ENCODE data around the gene PARP6.
"Not testable (repeated sequence)": the region's sequence is repeated elsewhere in the genome, so short reads cannot be mapped to it uniquely, and the experiment has no call there.

Gene PARP6

GRCh38 chr15:72281713-72282112 lies 9.4 kb upstream of the PARP6 start:
- DNase-seq (ENCODE audit: low read depth, low spot score): no peak
- no peak overlapping the region for H3K27ac ChIP-seq

DNA sequence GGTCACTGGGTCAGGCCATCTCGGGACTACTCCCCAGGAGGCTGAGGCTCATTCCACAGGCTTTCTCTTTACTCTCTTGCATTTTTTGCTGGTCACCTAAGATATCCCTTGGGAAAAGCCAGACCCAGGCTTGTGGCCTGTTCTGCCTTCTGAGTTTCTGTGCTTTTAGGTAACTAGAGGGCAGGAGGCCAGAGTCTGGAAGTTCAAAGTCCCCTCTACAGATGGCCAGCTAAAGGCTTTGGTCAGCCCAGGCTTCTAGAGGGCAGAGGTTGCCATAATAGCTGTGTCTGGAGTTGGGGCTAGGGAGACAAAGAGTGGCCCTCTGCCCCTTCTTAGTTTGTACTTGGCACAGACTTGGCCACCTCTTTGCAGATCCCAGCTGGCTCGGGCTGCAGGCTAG lies 8.4 kb upstream of the PARP6 start:
- no peak overlapping the region for H3K27ac ChIP-seq
- DNase-seq (ENCODE audit: low read depth, low spot score): no peak

DNA sequence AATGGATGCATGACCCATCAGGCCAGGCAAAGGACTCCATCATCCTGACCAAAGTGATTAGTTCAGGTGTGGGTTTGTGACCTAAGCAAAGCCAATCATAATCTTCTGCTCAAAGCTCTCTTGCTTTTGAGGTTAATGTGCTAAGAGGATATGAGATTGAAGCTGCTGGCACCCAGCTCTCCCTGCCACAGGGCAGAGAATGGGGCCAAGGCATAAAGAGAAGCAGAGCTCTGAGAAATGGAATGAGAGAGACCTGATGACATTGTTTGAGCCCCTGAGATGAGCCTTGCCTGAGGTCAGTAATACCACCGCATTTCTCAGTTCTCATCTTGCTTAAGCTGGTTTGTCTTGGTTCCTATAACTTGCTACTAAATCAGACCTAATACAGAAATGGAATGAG lies 6.4 kb upstream of the PARP6 start:
- DNase-seq (ENCODE audit: low read depth, low spot score): no peak
- H3K27ac ChIP-seq: no peak overlapping the region

DNA sequence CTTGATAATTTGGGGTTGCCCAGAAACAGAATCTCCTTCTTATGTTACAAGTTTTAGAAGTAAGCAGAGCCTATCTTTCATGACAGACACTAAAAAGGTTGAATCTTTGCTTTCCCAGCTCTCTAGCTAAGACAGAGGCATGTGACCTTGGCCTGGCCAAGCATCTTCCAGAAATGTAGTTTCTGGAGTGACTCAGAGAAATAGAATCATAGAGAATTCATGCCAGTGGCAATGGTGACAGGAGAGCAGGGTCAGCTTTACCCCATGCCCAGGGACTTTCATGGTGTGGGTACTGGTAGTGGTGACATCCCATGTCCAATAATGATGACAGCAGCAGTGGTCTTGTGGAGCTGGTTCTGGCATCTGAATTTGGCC lies 4.0 kb upstream of the PARP6 start:
- no peak overlapping the region for H3K27ac ChIP-seq
- DNase-seq (ENCODE audit: low read depth, low spot score): no peak

- H3K27ac ChIP-seq; DNase-seq (ENCODE audit: low read depth, low spot score): not testable (repeated sequence)
Measured at GRCh38 chr15:72275635-72276325, 3.4 kb upstream of the PARP6 start.

DNA sequence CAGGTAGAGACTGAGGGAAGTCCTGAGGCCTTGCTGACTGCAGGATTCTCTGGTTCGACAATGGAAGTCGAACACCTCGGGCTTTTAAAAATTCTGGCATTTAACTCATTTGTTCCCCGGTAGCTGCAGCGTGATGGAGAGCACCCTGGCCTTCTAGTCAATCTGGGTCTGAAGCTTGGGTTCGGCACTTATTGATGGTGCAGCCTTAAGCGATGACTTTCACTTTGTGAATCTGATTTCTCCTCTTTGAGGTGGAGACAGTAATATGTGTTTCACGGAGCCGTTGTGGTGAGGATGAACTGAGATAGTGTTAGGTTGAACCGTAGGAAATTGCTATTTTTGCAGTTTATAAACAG lies 621 bp upstream of the PARP6 start:
- no peak for DNase-seq (ENCODE audit: low read depth, low spot score)
- peak overlapping the region; percentile 63 for H3K27ac ChIP-seq

GRCh38 chr15:72271895-72272212 lies 500 bp downstream of the PARP6 start:
- DNase-seq (ENCODE audit: low read depth, low spot score): no peak
- H3K27ac ChIP-seq: peak overlapping the region; percentile 63

DNA sequence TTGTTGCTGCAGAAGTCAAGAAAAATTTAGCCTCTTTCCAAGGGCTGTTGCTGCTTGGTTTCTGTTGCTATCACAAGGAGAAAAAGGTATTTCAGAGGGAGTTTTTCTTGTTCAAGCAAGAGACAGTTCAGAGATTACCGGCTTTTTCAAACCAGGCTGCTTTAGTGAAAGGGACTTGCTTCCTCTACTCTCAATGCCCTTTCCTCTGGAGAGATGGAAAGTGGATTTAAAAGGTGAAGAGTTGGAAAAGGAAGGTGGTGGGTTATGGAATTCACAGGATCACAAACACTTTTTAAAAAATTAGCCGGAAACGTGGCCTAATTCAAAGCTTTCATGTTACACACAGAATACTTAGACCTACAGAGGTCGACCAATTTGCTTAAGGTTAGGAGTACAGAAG lies 1.1 kb downstream of the PARP6 start:
- no peak for DNase-seq (ENCODE audit: low read depth, low spot score)
- H3K27ac ChIP-seq: no peak overlapping the region

- no peak overlapping the region for H3K27ac ChIP-seq
- DNase-seq (ENCODE audit: low read depth, low spot score): no peak
Measured at GRCh38 chr15:72269739-72270138, 2.6 kb downstream of the PARP6 start.

GRCh38 chr15:72265031-72265430 lies 7.3 kb downstream of the PARP6 start:
- no peak overlapping the region for H3K27ac ChIP-seq
- DNase-seq (ENCODE audit: low read depth, low spot score): no peak

GRCh38 chr15:72252663-72253299 lies 19.6 kb downstream of the PARP6 start:
- no peak overlapping the region for H3K27ac ChIP-seq
- DNase-seq (ENCODE audit: low read depth, low spot score): no peak

GRCh38 chr15:72249142-72249810 lies 23.1 kb downstream of the PARP6 start:
- DNase-seq (ENCODE audit: low read depth, low spot score): no peak
- H3K27ac ChIP-seq: no peak overlapping the region

DNA sequence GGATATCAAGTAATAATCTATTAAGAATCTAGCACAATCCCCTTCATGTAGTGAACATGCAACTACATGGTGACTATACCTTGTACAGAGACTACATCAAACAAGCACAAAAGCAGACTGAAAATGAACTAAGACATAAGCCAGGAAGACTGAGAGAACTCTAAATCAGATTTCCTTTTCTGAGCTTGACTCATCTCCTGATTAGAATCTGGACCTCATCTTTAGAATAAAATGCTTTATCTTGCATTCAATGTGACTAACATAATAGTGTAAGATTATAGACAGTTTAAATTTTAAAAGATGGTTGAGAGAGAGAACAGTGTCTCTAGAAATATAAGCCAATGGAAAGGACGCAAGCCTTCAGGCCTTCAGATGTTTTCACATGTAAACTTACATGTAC lies 23.8 kb downstream of the PARP6 start:
- H3K27ac ChIP-seq: no peak overlapping the region

DNA sequence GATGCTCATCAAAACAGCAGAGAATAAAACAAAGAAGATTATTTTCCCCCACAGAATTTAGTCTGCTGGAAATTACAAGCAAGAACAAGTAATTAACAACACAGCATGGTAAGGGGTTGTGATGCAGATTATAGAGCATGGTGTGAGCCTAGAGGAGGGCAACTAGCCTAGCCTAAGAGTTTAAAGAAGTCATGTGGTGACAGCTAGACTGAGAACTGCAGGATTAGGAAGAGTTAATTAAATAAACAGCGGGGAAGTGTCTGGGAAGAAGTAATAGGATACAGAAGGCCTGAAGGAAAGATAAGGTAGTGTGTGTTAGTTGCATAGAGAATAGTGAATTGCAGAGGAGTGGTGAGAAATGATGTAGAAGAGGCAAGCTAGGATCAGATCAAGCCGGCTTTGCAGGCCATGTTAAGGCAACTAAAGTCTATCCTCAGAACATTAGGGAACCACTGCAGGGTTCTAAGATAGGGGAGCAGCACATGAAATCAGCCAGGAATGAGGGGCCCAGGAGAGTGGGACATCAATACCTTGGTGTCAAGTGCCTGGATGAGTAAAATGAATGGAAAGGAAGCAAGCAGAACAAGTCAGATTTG lies 29.5 kb downstream of the PARP6 start:
- H3K27ac ChIP-seq: no peak overlapping the region
- DNase-seq (ENCODE audit: low read depth, low spot score): no peak

More for the DNA sequence above, 23.8 kb downstream of the PARP6 start:
- no peak for DNase-seq (ENCODE audit: low read depth, low spot score)

GRCh38 chr15:72239652-72240051 lies 32.7 kb downstream of the PARP6 start:
- no peak for DNase-seq (ENCODE audit: low read depth, low spot score)
- H3K27ac ChIP-seq: no peak overlapping the region

DNA sequence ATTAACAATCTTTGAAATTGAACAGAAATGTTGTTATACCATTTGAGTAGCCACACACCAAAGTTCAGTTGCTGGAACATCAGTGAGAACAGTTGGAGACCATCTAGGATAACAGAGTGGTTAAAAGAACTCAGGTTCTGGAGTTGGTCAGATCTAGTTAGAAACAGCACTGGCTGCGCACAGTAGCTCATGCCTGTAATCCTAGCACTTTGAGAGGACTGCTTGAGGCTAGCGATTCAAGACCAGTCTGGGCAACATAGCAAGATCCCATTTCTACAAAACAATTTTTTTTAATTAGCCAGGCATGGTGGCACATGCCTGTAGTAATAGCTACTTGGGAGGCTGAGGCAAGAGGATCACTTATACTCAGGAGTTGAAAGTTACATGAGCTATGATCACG lies 33.8 kb downstream of the PARP6 start:
- DNase-seq (ENCODE audit: low read depth, low spot score): no peak
- H3K27ac ChIP-seq: peak overlapping the region; percentile 84

GRCh38 chr15:72237853-72238224 lies 34.5 kb downstream of the PARP6 start:
- DNase-seq (ENCODE audit: low read depth, low spot score): no peak
- H3K27ac ChIP-seq: peak overlapping the region; percentile 84

DNA sequence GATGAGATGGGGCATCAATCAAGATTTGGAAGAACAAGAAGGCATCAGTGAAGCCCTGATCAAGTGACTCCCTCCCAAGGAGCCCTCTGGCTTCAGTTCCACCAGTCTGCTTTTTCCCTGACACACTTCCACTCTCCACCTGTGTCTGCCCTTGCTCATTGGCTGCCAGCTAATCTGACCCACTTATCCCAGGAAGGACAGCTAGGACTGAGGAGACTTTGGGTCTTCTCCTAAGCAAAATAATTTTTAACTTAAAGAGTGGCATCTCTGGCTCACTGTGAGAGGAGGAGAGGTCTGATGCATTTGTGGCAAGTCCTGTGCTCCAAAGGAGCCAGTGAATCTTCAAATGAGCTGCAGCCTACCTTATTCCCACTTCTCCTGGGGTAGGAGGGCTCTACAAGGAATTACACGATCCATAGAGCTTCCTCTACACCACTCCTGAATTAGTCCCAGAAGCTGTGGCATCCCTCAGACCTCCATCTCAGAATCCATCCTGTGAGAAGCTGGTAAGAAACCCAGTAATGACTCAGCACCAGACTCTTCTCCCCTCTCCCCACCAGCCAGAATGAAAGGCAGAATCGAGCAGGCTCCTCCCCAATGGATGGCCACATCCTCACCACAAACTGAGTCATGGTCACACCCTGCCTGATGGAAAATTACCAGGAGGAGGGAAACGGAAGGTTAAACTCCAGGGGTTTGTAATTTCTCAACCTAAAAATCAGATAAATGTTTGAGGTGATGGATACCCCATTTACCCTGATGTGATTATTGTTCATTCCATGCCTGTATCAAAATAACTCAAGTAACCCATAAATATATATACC lies 35.1 kb downstream of the PARP6 start:
- peak; percentile 88 for DNase-seq (ENCODE audit: low read depth, low spot score)
- peak overlapping the region; percentile 84 for H3K27ac ChIP-seq

DNA sequence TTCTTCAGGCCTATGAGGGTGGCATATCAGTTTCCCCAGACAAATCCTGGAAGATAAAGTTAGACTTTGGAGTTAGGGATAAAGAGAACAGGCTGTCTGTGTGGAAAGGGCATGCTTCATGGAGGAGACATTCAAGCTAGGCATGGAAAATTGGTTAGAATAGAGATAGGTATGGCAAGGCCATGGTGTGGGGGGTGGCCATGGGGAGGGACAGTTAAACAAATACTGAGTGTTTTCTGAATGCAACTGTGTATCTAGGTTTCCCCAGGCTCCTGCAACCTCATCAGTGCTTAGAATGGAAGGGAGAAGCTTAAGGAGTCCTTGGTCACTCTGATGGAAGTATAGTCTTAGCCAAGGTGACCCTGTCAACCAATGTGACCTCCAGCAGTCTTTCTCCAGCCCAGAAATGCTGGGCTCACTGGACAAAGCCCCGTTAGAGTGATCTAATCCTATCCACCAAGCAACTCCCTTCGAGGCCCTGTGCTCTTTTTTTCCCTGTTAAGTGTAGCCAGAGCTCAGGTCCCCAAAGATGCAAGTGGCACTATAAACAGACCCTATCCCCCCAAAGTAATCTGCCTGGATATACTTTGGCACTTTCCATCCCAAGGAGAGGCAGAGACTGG lies 35.9 kb downstream of the PARP6 start:
- DNase-seq (ENCODE audit: low read depth, low spot score): no peak
- H3K27ac ChIP-seq: peak overlapping the region; percentile 84

- no peak overlapping the region for H3K27ac ChIP-seq
- DNase-seq (ENCODE audit: low read depth, low spot score): no peak
Measured at GRCh38 chr15:72235298-72235697, 37.1 kb downstream of the PARP6 start.

Measured in epithelial cell of prostate (primary cell).